HG03045 (cell line): ENCODE data around the gene KNOP1.
"Not testable (repeated sequence)": the region's sequence is repeated elsewhere in the genome, so short reads cannot be mapped to it uniquely, and the experiment has no call there.

ENCODE experiments used
- ATAC-seq: cut with Tn5 transposase; IDR thresholded peaks from one replicate; pipeline ENCODE4 v1.9.1; 2021; ENCODE audit warnings: mild to moderate bottlenecking, moderate library complexity; ENCODE audit not compliant: unreplicated experiment

KNOP1 gene

GRCh38 chr16:19688396-19689024 is 29.5 kb downstream of the KNOP1 start:
- no peak for ATAC-seq

- no peak for ATAC-seq
Measured at GRCh38 chr16:19687279-19687678, 30.7 kb downstream of the KNOP1 start.

- ATAC-seq = no peak
Measured at GRCh38 chr16:19685176-19685575, 32.9 kb downstream of the KNOP1 start.

- ATAC-seq = no peak
Measured at GRCh38 chr16:19683453-19684236, 34.4 kb downstream of the KNOP1 start.

- ATAC-seq = no peak
Measured at GRCh38 chr16:19681637-19682036, 36.4 kb downstream of the KNOP1 start.

- ATAC-seq = no peak
Measured at GRCh38 chr16:19680881-19681340, 37.1 kb downstream of the KNOP1 start.

DNA sequence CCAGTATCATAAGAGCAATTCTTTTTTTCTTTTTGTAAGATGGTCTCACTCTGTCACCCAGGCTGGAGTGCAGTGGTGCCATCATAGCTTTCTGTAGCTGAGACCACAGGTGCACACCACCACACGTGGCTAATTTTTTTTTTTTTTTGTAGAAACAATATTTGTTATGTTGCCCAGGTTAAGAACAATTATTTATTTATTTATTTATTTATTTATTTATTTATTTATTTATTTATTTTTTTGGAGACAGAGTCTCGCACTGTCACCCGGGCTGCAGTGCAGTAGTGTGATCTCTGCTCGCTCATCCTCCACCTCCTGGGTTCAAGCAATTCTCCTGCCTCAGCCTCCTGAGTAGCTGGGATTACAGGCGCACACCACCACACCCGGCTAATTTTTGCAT is 38.7 kb downstream of the KNOP1 start:
- not testable (repeated sequence) for ATAC-seq

DNA sequence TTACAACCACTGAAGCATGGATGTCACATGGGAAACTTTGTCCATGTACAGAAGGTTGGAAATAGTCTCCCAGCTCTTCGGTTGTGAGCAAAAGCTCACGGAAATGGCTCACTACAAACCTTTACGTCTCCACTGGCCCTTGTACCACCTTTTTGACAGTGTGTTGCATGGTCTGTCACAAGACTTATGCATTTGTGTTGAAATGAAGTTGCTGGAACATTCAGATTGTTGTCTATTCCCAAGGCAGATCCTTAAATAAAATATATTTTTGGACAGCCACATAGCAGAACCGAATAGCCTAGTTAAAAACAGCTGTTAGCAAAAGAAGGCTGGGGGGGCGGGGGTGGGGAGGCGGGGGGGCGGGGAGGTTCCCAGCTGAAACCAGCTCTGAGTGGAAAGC is 39.2 kb downstream of the KNOP1 start:
- ATAC-seq = no peak

DNA sequence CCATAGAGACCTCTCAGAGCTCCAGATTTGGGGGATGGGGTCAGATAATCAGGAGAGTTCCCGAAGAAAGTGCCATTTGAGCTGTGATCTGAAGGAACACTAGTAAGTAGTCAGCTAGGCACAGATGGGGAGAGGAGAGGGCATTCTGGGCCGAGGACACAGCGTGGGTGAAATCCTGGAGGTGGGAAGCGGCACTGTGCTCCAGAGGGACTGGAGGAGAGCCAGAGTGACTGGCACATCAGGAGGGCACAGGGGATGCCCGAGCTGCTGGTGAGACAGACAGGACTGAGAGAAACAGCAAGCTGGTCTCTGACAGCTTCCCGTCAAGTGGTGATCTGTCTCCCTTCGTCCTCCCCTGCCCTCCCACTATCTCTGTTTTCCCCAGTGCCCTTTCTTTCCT is 40.6 kb downstream of the KNOP1 start:
- ATAC-seq = no peak

- ATAC-seq = no peak
Measured at GRCh38 chr16:19674485-19674884, 43.5 kb downstream of the KNOP1 start.

GRCh38 chr16:19672378-19672777 is 45.6 kb downstream of the KNOP1 start:
- ATAC-seq = no peak

DNA sequence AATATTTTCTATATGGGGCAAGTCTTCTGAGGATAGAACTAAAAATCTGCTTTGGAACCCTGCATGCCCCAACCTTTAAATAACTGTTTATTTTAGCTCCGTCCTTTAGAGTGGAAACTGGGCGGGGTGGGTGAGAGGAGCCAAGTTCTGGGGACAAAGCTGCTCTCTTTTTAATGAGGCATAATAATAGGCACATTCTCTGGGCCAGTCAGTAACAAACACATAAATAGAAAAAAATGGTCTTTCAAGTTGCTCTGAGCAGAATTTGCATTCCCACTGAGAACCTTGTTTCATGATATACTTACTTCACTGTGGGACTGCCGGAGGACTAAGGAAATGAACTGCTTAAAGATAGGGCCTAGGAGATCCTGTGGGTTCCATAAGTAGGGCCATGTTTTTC is 51.5 kb downstream of the KNOP1 start:
- ATAC-seq = no peak

DNA sequence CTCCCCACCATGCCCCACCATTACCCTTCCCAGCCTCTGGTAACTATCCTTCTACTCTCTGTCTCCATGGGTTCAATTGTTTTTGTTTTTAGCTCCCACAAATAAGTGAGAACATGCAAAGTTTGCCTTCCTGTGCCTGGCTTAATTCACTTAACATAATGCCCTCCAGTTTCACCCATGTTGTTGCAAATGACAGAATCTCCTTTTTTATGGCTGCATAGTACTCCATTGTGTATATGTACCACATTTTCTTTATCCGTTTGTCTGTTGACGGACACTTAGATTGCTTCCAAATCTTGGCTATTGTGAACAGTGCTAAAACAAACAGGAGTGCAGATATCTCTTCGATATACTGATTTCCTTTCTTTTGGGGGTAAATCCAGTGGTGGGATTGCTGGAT is 52.7 kb downstream of the KNOP1 start:
- not testable (repeated sequence) for ATAC-seq

DNA sequence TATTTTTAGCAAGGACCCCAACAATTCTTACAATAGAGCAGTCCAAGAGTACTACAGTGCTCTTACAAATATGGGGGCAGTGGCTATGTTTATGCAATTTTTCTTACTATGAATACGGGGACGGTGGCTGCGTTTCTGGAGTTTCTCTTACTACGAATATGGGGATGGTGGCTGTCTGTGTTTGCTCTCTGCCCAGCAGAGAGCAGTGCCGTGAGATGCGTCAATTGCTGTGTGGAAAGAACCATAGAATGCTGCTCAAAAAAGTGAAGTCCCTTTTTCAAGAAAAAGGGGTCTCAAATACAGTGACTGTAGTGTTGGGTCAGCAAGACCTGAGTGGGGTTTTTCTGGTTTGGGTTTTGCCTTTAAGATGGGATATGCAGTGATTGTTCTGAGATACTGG is 53.9 kb downstream of the KNOP1 start:
- no peak for ATAC-seq

DNA sequence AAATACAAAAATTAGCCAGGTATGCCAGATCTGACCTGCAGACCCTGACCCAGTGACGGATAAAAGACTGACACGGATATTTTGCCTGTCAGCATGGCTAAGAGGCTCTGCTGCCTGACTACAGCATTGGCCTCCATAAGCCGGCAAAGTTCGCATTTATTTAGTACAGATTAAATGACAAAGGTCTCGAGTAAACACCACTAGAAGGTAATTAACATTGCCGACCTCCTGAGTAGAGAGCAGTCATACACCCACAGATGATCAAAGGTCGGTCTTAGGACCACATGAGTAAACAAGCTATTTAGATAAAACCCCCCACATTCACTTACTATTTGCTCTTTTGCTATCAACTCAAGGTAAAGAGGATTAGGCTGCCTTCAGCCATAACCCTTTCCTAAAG is 55.7 kb downstream of the KNOP1 start:
- no peak for ATAC-seq

GRCh38 chr16:19660432-19660831 is 57.6 kb downstream of the KNOP1 start:
- no peak for ATAC-seq

DNA sequence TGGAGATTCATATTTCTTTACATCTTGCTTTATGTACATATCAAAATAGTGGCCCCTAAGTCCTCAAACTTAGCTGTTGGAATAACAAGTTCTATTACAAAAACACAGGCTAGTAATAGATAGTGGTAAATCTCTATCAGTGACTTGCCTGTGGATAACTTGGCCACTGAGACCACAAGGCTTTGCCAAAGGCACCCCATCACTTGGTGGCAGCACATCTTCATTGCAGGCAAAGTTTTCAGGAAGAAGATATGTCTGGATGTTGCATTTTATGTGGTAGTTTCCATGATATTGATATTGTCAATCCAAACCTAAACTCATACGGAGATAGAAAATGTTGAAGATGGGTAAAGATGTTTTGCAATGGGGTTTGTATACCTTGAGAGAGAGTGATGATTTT is 58.5 kb downstream of the KNOP1 start:
- ATAC-seq = no peak

GRCh38 chr16:19657831-19658230 is 60.2 kb downstream of the KNOP1 start:
- no peak for ATAC-seq

- ATAC-seq = no peak
Measured at GRCh38 chr16:19655242-19655777, 62.7 kb downstream of the KNOP1 start.

- no peak for ATAC-seq
Measured at GRCh38 chr16:19654147-19654546, 63.9 kb downstream of the KNOP1 start.
